Activated naive CD4-positive, alpha-beta T cell treated with anti-CD3 and anti-CD28 coated beads, Interleukin-2, amount 10 ng/mL, durations not matched to agents 7 days and 5 days (primary cell): ENCODE results near the gene CIAO3.

Source experiments
- CTCF ChIA-PET: fragments of 350-600 bp; sonication (Branson Sonifier 250); formaldehyde crosslinking; loops from one replicate; lab custom pipeline; 2021; ENCODE audit warnings: antibody characterized with exemption; lab: Charles Lee
- DNase-seq: peaks from one replicate; pipeline ENCODE4 v3.0.0-alpha.2; 2020
- H3K27ac Mint-ChIP-seq: one replicate; pipeline ENCODE4 v1.8.0; 2021; ENCODE audit warnings: mild to moderate bottlenecking, moderate library complexity, mixed read lengths
- H3K27me3 Mint-ChIP-seq: one replicate; pipeline ENCODE4 v1.8.0; 2021; ENCODE audit warnings: mild to moderate bottlenecking, mixed read lengths
- H3K36me3 Mint-ChIP-seq: one replicate; pipeline ENCODE4 v1.8.0; 2021; ENCODE audit warnings: mixed read lengths
- H3K4me1 Mint-ChIP-seq: one replicate; pipeline ENCODE4 v1.8.0; 2021; ENCODE audit warnings: mixed read lengths
- H3K4me3 Mint-ChIP-seq: one replicate; pipeline ENCODE4 v1.8.0; 2021; ENCODE audit warnings: mild to moderate bottlenecking, moderate library complexity, mixed read lengths
- H3K9me3 Mint-ChIP-seq: one replicate; pipeline ENCODE4 v1.8.0; 2021; ENCODE audit warnings: mixed read lengths

CIAO3 gene

GRCh38 chr16:768428-768827 lies 27.6 kb upstream of the CIAO3 start:
- Mint-ChIP-seq H3K9me3 (no peaks in the 10 kb centered on the region), H3K4me3 (no peak overlapping the region), H3K27ac (no peak overlapping the region), H3K36me3 (no peaks in the 10 kb centered on the region), H3K4me1 (no peaks in the 10 kb centered on the region), H3K27me3 (peaks cover 3% of the 10 kb centered on the region)
- CTCF ChIA-PET, result no interaction called here
- no peak for DNase-seq

GRCh38 chr16:767743-768235 lies 27.0 kb upstream of the CIAO3 start:
- H3K9me3 Mint-ChIP-seq, result no peaks in the 10 kb centered on the region
- no peak overlapping the region for H3K4me3 Mint-ChIP-seq
- CTCF ChIA-PET, result no interaction called here
- peaks cover 3% of the 10 kb centered on the region for H3K27me3 Mint-ChIP-seq
- no peaks in the 10 kb centered on the region for H3K36me3 Mint-ChIP-seq
- no peaks in the 10 kb centered on the region for H3K4me1 Mint-ChIP-seq
- DNase-seq, result no peak
- no peak overlapping the region for H3K27ac Mint-ChIP-seq

DNA sequence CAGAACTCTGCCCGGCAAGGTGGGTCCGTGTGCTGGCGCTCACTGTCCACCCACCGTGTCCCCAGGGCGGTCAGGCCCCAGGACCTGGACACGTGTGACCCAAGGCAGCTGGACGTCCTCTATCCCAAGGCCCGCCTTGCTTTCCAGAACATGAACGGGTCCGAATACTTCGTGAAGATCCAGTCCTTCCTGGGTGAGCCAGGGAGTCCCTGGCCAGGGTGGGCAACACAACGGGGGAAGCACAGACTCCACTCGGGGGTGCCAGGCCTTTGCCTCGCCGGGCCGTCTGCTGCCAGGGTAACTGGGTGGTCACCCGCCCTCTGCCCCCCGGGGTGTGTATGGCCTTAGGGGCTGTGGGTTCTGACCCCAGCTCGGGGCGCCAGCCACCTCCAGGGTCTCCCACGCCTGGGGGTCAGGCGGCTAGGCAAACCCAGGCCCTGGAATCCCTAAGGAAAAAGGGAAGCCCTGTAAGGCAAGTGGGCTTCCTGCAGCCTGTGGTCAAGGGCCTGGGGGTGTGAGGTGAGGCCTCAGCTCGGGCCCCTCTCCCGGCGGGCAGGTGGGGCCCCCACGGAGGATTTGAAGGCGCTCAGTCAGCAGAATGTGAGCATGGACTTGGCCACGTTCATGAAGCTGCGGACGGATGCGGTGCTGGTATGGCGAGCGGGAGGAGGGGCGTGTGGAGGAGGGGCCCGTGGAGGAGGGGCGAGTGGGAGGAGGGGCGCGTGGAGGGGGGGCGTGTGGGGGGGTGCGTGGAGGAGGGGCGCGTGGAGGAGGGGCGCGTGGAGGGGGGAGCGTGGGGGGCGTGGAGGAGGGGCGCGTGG lies 26.2 kb upstream of the CIAO3 start:
- no peaks in the 10 kb centered on the region for H3K36me3 Mint-ChIP-seq
- CTCF ChIA-PET, result no interaction called here
- DNase-seq, result no peak
- H3K4me3 Mint-ChIP-seq, result no peak overlapping the region
- H3K27me3 Mint-ChIP-seq, result peaks cover 3% of the 10 kb centered on the region
- H3K4me1 Mint-ChIP-seq, result no peaks in the 10 kb centered on the region
- no peak overlapping the region for H3K27ac Mint-ChIP-seq
- no peaks in the 10 kb centered on the region for H3K9me3 Mint-ChIP-seq

- no peaks in the 10 kb centered on the region for H3K4me1 Mint-ChIP-seq
Measured at GRCh38 chr16:766008-766819, 25.4 kb upstream of the CIAO3 start.

DNA sequence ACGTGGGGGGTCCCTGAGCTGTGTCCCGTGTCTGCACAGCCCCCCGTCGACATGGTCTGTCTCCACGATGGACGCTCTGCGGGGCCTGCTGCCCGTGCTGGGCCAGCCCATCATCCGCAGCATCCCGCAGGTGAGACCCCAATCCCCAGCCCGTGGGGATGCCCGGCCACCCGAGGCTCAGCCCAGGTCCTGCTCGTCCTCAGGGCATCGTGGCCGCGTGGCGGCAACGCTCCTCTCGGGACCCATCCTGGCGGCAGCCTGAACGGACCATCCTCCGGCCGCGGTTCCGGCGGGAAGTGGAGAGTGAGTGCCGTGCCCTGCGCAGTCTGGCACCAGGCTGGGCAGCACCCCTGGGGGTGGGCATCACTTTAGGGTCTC lies 24.7 kb upstream of the CIAO3 start:
- H3K4me1 Mint-ChIP-seq, result no peaks in the 10 kb centered on the region
- no peaks in the 10 kb centered on the region for H3K9me3 Mint-ChIP-seq
- DNase-seq, result no peak
- H3K4me3 Mint-ChIP-seq, result no peak overlapping the region
- no peaks in the 10 kb centered on the region for H3K36me3 Mint-ChIP-seq
- H3K27ac Mint-ChIP-seq, result no peak overlapping the region
- peaks cover 3% of the 10 kb centered on the region for H3K27me3 Mint-ChIP-seq
- CTCF ChIA-PET, result no interaction called here

More at GRCh38 chr16:766008-766819, 25.4 kb upstream of the CIAO3 start:
- no peaks in the 10 kb centered on the region for H3K9me3 Mint-ChIP-seq
- no peak overlapping the region for H3K27ac Mint-ChIP-seq
- no peaks in the 10 kb centered on the region for H3K36me3 Mint-ChIP-seq
- CTCF ChIA-PET, result no interaction called here
- H3K4me3 Mint-ChIP-seq, result no peak overlapping the region
- DNase-seq, result no peak
- H3K27me3 Mint-ChIP-seq, result peaks cover 3% of the 10 kb centered on the region

DNA sequence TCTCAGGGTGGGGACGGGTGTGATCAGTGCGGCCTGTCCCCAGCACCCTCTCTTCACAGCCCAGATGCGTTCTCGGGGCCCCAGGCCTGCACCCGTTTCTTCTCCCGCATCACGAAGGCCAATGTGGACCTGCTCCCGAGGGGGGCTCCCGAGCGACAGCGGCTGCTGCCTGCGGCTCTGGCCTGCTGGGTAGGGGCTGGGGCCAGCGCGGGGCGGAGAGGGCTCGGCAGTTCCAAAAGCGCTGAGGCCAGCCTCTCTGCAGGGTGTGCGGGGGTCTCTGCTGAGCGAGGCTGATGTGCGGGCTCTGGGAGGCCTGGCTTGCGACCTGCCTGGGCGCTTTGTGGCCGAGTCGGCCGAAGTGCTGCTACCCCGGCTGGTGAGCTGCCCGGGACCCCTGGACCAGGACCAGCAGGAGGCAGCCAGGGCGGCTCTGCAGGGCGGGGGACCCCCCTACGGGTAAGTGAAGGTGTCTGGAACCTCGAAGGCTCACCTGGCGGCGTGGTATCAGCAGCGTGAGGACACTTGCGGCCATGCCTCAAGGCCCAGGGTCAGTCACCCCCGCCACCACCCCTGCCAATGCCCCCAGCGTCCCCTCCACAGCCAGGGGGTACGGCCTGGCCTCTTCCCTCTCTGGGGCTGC lies 24.2 kb upstream of the CIAO3 start:
- Mint-ChIP-seq H3K36me3 (no peaks in the 10 kb centered on the region), H3K27me3 (peaks cover 3% of the 10 kb centered on the region), H3K9me3 (no peaks in the 10 kb centered on the region), H3K27ac (no peak overlapping the region), H3K4me3 (no peak overlapping the region), H3K4me1 (no peaks in the 10 kb centered on the region)
- no peak for DNase-seq
- CTCF ChIA-PET, result no interaction called here

DNA sequence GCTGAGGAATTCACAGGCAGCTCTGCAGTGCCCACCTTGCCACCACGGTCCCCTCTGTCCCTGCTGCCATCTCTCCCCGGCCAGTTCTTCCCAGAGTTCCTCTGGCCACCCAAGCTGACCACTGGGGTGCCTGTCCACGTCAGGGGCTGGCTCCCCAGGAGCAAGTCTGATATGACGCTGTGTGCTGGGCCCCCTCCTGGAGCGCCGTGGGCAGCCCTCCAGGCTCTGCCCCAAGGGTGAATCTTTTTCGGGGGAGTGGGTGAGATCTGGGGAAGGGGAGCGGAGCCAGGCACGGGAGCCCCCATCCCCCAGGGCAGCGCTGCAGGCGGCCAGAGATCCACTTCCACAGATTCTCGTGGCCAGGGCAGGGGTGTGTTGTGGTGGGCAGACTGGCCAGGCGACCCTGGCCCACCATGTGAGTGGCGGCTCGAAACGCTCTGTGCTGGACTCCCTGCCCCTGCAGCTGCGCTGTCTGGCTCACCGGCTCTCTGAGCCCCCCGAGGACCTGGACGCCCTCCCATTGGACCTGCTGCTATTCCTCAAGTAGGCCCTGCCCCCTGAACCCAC lies 23.5 kb upstream of the CIAO3 start:
- no peaks in the 10 kb centered on the region for H3K4me1 Mint-ChIP-seq
- DNase-seq, result no peak
- CTCF ChIA-PET, result no interaction called here
- no peak overlapping the region for H3K27ac Mint-ChIP-seq
- H3K27me3 Mint-ChIP-seq, result peaks cover 3% of the 10 kb centered on the region
- no peaks in the 10 kb centered on the region for H3K9me3 Mint-ChIP-seq
- no peak overlapping the region for H3K4me3 Mint-ChIP-seq
- no peaks in the 10 kb centered on the region for H3K36me3 Mint-ChIP-seq

- Mint-ChIP-seq H3K36me3 (no peaks in the 10 kb centered on the region), H3K27me3 (peaks cover 3% of the 10 kb centered on the region), H3K27ac (no peak overlapping the region), H3K9me3 (no peaks in the 10 kb centered on the region), H3K4me1 (no peaks in the 10 kb centered on the region), H3K4me3 (no peak overlapping the region)
- CTCF ChIA-PET, result no interaction called here
- DNase-seq, result no peak
Measured at GRCh38 chr16:763369-764183, 22.8 kb upstream of the CIAO3 start.

- Mint-ChIP-seq H3K9me3 (no peaks in the 10 kb centered on the region), H3K27me3 (no peaks in the 10 kb centered on the region), H3K36me3 (no peaks in the 10 kb centered on the region), H3K4me1 (peaks cover under 1% of the 10 kb centered on the region), H3K4me3 (no peak overlapping the region), H3K27ac (no peak overlapping the region)
- CTCF ChIA-PET, result no interaction called here
- DNase-seq, result no peak
Measured at GRCh38 chr16:762595-763268, 21.9 kb upstream of the CIAO3 start.

DNA sequence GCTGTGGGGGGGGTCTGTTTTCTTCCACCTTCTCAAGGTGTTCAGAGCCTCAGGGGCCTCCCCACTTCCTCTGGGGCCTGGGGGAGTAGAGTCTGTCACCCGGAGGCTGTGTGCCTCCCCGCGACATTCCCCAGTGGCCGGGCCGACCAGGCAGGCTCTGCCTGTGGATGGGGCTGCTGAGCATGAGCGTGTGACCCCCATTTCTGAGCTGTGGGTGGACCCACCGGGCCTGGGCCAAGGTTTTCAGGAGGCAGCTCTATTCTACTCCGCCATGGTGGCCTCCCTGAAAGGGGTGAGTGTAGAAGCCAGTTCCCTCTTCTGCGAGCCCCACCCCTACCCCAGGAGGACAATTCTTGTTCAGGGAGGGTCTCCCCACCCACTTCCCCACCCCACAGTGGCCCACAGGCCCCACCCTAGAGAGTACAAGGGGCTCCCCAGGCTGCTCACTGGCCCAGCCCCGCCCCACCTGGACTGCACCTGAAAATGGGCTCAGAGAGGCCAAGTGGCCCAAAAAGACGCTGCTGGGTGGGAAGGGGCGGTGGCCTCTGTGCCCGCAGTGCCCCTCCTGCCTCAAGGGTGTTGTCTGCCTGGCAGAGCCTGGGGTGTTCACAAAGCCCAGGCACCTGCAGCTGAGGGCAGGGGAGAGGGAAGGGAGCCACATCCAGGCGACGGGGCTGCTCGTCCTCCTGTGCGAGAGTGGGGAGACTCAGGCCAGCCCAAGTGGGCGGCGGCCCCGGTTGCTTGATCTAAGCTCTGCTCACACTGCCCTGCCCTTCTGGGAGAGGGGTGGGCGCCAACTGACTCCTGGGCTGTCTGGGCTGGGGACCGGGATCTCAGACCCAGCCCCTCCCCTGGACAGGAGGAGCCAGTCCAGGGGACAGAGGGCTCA lies 21.1 kb upstream of the CIAO3 start:
- Mint-ChIP-seq H3K27ac (no peak overlapping the region), H3K4me3 (no peak overlapping the region), H3K36me3 (no peaks in the 10 kb centered on the region), H3K4me1 (peaks cover 3% of the 10 kb centered on the region), H3K9me3 (no peaks in the 10 kb centered on the region), H3K27me3 (peaks cover 4% of the 10 kb centered on the region)
- DNase-seq, result no peak
- CTCF ChIA-PET, result no interaction called here

DNA sequence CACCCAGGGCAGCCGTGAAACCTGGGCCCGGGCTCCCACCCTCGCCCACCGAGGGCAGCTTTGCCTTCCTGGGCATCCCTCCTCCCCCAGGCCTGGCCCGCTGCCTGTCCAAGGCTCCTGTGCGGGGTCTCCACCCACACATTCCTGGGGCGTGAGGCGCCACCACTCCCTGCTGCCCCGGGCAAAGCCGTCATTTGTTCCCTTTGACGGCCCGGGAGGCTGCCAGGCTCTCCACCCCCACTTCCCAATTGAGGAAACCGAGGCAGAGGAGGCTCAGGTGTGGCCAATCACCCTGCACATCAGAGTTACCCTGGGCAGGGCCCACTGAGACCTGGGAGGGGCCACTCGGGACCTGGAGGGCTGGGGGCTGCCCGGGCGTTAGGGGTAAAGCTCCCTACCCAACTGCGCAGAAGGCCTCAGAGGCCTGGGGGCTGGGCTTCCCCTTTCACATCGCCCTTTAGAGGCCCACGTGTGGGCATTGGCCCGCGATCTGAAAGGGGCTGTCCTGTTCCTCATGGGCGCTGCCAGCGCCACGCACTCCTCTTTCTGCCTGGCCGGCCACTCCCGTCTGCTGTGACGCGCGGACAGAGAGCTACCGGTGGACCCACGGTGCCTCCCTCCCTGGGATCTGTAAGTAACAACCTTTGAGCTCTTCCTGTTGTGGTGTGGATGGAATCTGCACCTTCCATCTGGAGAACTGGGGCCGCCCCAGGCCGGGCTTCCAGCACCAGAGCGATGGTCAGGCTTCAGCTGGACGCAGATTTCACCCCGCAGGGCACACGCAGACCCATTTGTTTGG lies 19.9 kb upstream of the CIAO3 start, which contains the start of gene MSLN:
Gene MSLN (plus strand): TSS at position 190 of the 799 bp plus-strand sequence. CDS start 1,947 bp downstream, outside the sequence.
- Mint-ChIP-seq H3K27me3 (peaks cover 4% of the 10 kb centered on the region), H3K9me3 (no peaks in the 10 kb centered on the region), H3K4me3 (no peak within 1 kb of the TSS), H3K27ac (no peak within 1 kb of the TSS), H3K4me1 (peaks cover 3% of the 10 kb centered on the region), H3K36me3 (no peaks in the 10 kb centered on the region)
- no peak for DNase-seq
- CTCF ChIA-PET, result no interaction called here

- Mint-ChIP-seq H3K27me3 (peaks cover 4% of the 10 kb centered on the region), H3K4me1 (peaks cover 3% of the 10 kb centered on the region), H3K36me3 (no peaks in the 10 kb centered on the region), H3K4me3 (no peak overlapping the region), H3K9me3 (no peaks in the 10 kb centered on the region), H3K27ac (no peak overlapping the region)
- DNase-seq, result no peak
- CTCF ChIA-PET, result no interaction called here
Measured at GRCh38 chr16:760065-760464, 19.3 kb upstream of the CIAO3 start.
